Thoracic aorta (tissue), 2 donors: ENCODE data around the gene DUOXA1. TPM values are rescaled to one million over a fixed set of nuclear protein-coding genes. Genes with fewer than 3 reads are reported as not detected.

Source experiments
- ATAC-seq: fragments of 150-250 bp; one replicate; pipeline ENCODE4 v1.8.0; 2017; ENCODE audit warnings: low read depth; ENCODE audit not compliant: insufficient number of reproducible peaks, low FRiP score
- DNase-seq: peaks from one replicate; pipeline ENCODE4 v3.0.0-alpha.2; 2020; ENCODE audit warnings: low spot score
- H3K27ac ChIP-seq, 2 donors: fragments of 200-600 bp; sonication (generic); 1 replicate in 1 of 2; 2 replicates in 1 of 2; pipeline ENCODE4 v1.5.1; 2016; ENCODE audit warnings: mild to moderate bottlenecking in 2 of 2, moderate library complexity in 2 of 2
- H3K27me3 ChIP-seq: fragments of 200-600 bp; sonication (generic); replicated peaks from 2 replicates; pipeline ENCODE4 v1.6.0; 2016; ENCODE audit warnings: mild to moderate bottlenecking; ENCODE audit not compliant: insufficient read depth
- H3K36me3 ChIP-seq: fragments of 200-600 bp; sonication (generic); one replicate; pipeline ENCODE4 v1.5.1; 2016
- H3K4me1 ChIP-seq, 2 donors: fragments of 200-600 bp; sonication (generic); 1 replicate in 1 of 2; 2 replicates in 1 of 2; pipeline versions ENCODE4 v1.5.1 to v1.6.0; 2016; ENCODE audit warnings: low read depth in 2 of 2, mild to moderate bottlenecking in 1 of 2; ENCODE audit not compliant: control insufficient read depth in 1 of 2
- H3K4me3 ChIP-seq: fragments of 200-600 bp; sonication (generic); 2 replicates; pipeline ENCODE4 v1.5.1; 2016; ENCODE audit warnings: mild to moderate bottlenecking
- H3K9me3 ChIP-seq: fragments of 200-600 bp; sonication (generic); 2 replicates; pipeline ENCODE4 v1.5.1; 2016
- total RNA-seq, 2 donors: library from RNA; depleted of rRNA; stranded (reverse); fragments of >200 nt; gene quantifications; one replicate each; pipeline versions ENCODE4 v1.1.0 to v1.2.3, GENCODE V29; 2016
- TF ChIP-seq, protein P1 (sequence below): fragments of 200-600 bp; sonication (generic); IDR thresholded peaks from one replicate; pipeline ENCODE4 v1.5.1; 2019; ENCODE audit warnings: antibody characterized with exemption

The DUOXA1 gene
- total RNA-seq, 2 donors from 2014 or later = 6.8 TPM; not detected in 1

DNA sequence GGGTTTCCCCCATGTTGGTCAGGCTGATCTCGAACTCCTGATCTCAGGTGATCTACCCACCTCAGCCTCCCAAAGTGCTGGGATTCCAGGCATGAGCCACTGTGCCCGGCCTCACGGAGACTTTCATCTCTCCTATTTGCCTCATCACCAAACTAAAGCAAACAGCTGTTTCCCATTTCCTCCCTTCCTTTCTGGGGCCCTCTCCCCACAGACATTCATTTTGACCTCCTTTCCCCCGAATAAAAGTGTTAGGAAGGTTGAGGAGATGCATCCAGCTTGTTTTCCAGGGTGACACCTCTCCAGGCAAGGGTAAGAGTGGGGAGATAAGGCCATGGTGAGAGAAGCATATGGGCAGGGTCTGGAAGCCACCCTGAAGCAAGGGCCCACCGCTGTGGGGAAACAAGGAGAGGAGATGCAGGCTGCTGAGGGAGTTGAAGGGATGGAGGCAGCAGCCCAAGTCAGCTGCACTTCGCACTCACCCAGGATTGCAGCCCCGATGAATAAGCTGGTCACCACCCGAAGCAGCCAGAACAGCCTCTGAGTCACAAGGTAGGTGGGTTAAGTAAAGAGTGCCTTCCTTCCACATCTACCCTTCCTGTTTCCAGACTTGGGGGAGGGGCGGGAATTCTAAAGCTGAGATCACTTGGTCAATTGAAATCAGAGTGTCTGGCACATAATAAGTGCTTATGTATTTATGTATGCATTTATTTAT, 7.8 kb downstream of the DUOXA1 start:
- no peaks in the 10 kb centered on the region for H3K27me3 ChIP-seq
- H3K9me3 ChIP-seq = no peaks in the 10 kb centered on the region
- H3K27ac ChIP-seq = no peak overlapping the region
- DNase-seq = no peak
- no peak for ATAC-seq
- no peaks in the 10 kb centered on the region for H3K36me3 ChIP-seq
- peaks cover 4 to 10% of the 10 kb centered on the region in 2 donors for H3K4me1 ChIP-seq
- TF ChIP-seq, protein P1, sequence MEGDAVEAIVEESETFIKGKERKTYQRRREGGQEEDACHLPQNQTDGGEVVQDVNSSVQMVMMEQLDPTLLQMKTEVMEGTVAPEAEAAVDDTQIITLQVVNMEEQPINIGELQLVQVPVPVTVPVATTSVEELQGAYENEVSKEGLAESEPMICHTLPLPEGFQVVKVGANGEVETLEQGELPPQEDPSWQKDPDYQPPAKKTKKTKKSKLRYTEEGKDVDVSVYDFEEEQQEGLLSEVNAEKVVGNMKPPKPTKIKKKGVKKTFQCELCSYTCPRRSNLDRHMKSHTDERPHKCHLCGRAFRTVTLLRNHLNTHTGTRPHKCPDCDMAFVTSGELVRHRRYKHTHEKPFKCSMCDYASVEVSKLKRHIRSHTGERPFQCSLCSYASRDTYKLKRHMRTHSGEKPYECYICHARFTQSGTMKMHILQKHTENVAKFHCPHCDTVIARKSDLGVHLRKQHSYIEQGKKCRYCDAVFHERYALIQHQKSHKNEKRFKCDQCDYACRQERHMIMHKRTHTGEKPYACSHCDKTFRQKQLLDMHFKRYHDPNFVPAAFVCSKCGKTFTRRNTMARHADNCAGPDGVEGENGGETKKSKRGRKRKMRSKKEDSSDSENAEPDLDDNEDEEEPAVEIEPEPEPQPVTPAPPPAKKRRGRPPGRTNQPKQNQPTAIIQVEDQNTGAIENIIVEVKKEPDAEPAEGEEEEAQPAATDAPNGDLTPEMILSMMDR = no peak
- no peak overlapping the region for H3K4me3 ChIP-seq

DNA sequence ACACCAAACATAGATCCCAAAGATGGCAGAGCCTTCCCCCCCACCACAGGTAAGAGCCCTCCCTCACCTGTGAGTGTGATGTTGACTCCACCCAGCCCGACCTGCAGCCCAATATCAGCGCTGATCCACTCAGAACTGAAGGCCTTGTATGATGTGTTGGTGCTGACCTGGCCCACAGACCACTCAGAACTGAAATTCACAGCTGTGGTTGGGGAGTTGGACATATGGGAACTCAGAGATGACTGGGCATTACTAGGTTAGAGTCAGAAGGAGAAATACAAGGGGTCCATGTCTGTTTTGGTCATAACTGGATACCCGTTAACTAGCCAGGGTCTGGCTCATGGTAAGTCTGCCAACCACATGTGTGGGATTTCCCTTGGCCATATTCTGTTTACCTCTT, 8.7 kb downstream of the DUOXA1 start:
- Histone ChIP-seq H3K27me3 (peaks cover 6% of the 10 kb centered on the region), H3K4me1 (peaks cover 9 to 17% of the 10 kb centered on the region in 2 donors), H3K27ac (no peak overlapping the region), H3K36me3 (no peaks in the 10 kb centered on the region), H3K4me3 (no peak overlapping the region), H3K9me3 (no peaks in the 10 kb centered on the region)
- DNase-seq (no peak), ATAC-seq (no peak)
- TF ChIP-seq, protein P1 = no peak

DNA sequence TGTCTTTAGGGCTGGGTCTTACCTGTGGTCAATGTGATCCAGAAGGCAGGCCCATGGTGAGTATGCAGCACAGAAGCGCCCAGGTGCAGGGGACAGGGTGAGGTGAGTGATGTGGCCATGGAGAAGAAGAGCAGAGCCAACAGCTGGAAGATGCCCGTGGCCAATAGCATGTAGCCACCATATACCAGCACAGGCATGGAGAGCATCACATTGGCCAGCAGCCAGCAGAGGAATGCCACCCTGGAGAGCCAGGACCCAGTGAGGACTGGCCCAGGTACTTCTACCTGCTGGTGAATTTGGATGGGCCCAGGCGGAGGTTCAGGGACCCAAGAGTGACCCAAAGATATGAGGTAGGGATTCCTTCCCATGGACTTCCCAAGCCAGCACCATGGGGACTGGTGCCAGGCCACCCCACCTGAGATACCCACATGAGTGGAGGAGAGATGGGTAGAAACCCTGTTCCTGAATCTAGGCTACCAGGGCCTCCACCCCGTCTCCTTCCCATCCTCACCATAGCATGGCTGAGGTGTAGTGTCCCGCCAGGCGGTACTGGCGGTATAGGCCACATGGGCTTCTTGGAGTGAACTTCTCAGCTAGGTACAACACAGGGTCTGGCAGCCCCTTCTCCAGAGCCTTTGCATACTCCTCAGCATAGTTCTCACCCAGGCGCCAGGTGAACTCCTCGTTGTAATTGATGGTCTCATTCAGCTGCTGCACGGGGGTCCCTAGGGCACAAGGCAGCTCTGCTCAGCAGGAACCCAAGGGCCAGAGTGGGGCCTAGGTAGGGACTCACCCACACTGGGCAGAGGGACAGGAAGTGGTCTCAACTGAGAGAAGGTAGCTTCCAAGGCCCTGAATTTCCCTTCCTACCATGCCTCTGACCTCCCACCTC, 9.4 kb downstream of the DUOXA1 start:
- H3K36me3 ChIP-seq = no peaks in the 10 kb centered on the region
- peaks cover 9% of the 10 kb centered on the region for H3K27me3 ChIP-seq
- H3K4me1 ChIP-seq = peaks cover 9 to 17% of the 10 kb centered on the region in 2 donors
- TF ChIP-seq, protein P1 = no peak
- DNase-seq (no peak), ATAC-seq (no peak)
- no peaks in the 10 kb centered on the region for H3K9me3 ChIP-seq
- no peak overlapping the region for H3K27ac ChIP-seq
- no peak overlapping the region for H3K4me3 ChIP-seq

DNA sequence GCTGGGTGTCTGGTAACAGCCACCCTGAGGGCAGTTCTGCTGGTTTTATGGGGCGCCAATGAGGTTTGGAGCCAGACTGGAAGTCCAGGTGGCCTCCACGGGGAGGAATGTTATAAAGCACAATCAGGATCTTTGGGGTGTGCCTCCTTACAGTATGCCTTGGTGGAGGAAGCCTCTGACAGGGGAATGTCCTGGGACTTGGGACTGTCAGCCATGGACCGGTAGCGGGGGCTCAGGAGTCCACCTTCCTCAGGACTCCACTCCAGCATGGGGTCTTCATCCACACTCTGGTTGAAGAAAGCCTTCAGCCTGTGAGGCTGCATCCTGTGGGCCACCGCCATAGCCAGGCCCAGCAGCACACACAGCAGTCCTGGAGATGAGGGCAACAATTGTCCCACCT, 10.7 kb downstream of the DUOXA1 start:
- ATAC-seq = no peak
- Histone ChIP-seq H3K4me1 (peaks cover 13 to 24% of the 10 kb centered on the region in 2 donors), H3K4me3 (no peak overlapping the region), H3K9me3 (no peaks in the 10 kb centered on the region), H3K36me3 (no peaks in the 10 kb centered on the region), H3K27ac (no peak overlapping the region), H3K27me3 (peaks cover 12% of the 10 kb centered on the region)
- TF ChIP-seq, protein P1 = no peak
- no peak for DNase-seq

DNA sequence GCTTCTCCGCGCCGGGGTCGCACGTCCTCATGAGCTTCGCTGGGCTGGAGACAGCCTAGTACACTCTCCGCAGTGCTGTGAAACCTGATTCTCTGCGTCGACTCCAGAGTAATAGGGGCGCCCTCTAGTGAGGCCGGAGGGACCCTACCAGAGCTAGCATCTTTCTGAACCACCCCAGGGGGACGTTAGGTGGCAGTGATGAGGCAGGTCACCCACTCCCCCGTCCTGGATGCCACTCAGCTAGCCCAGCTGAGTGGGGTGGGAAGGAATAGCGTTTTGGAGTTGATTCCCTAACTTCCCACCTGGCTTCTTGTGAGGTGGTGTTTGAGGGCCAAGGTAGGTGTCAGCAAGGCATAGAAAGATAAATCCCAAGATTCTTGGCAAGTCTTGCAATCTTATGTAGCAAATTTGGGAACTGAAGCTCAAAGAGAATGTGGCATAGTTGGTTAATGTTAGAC, 11.5 kb downstream of the DUOXA1 start:
- H3K4me1 ChIP-seq = peaks cover 13 to 32% of the 10 kb centered on the region in 2 donors
- H3K36me3 ChIP-seq = no peaks in the 10 kb centered on the region
- H3K27me3 ChIP-seq = peaks cover 12% of the 10 kb centered on the region
- no peaks in the 10 kb centered on the region for H3K9me3 ChIP-seq
- TF ChIP-seq, protein P1 = peak; percentile 85
- no peak overlapping the region for H3K27ac ChIP-seq
- peak overlapping the region; percentile 59 for H3K4me3 ChIP-seq
- peak; percentile 50 for DNase-seq
- ATAC-seq = peak; percentile 81
